ACHN (cell line): Measurements from ENCODE around the gene ETS1.

ENCODE experiments used
- DNase-seq: peaks from one replicate; pipeline ENCODE4 v3.0.0-alpha.2; 2015
- in situ Hi-C: cut with HindIII; loops from 2 replicates; pipeline ENCODE4 v1.10.0; 2017; ENCODE audit warnings: low sequenced_read_pairs, low pct_ligation_motif_present, low pct_unique_long_range_greater_than_20kb

ETS1 gene

GRCh38 chr11:128587415-128587814 lies at the start of gene ETS1:
Gene ETS1 (minus strand): TSS chr11:128587558. CDS start chr11:128573130, 14,428 bp downstream.
- in situ Hi-C loops: no loop called here
- DNase-seq: no peak

GRCh38 chr11:128634395-128634794 lies 47.0 kb upstream of the ETS1 start:
- in situ Hi-C loops: loop anchor here (25.0 kb wide), 1 partner anchor 472 kb away; no protein-coding TSS in a partner anchor
- DNase-seq: no peak

GRCh38 chr11:128633384-128633965 lies 46.1 kb upstream of the ETS1 start:
- in situ Hi-C loops: loop anchor here (25.0 kb wide), 1 partner anchor 471 kb away; no protein-coding TSS in a partner anchor
- no peak for DNase-seq

- in situ Hi-C loops: loop anchor here (25.0 kb wide), 1 partner anchor 470 kb away; no protein-coding TSS in a partner anchor
- DNase-seq: peak; percentile 51
Measured at GRCh38 chr11:128632141-128632791, 44.9 kb upstream of the ETS1 start.

GRCh38 chr11:128630367-128631230 lies 43.2 kb upstream of the ETS1 start:
- in situ Hi-C loops: loop anchor here (25.0 kb wide), 1 partner anchor 468 kb away; no protein-coding TSS in a partner anchor
- peak; percentile 69 for DNase-seq

GRCh38 chr11:128629516-128630106 lies 42.3 kb upstream of the ETS1 start:
- no peak for DNase-seq
- in situ Hi-C loops: loop anchor here (25.0 kb wide), 1 partner anchor 467 kb away; no protein-coding TSS in a partner anchor

- DNase-seq: no peak
- in situ Hi-C loops: loop anchor here (25.0 kb wide), 1 partner anchor 466 kb away; no protein-coding TSS in a partner anchor
Measured at GRCh38 chr11:128628686-128629085, 41.3 kb upstream of the ETS1 start.

- DNase-seq: no peak
- in situ Hi-C loops: loop anchor here (25.0 kb wide), 1 partner anchor 466 kb away; no protein-coding TSS in a partner anchor
Measured at GRCh38 chr11:128628325-128628673, 40.9 kb upstream of the ETS1 start.

GRCh38 chr11:128627666-128628324 lies 40.4 kb upstream of the ETS1 start:
- no peak for DNase-seq
- in situ Hi-C loops: loop anchor here (25.0 kb wide), 1 partner anchor 465 kb away; no protein-coding TSS in a partner anchor

- in situ Hi-C loops: loop anchor here (25.0 kb wide), 1 partner anchor 465 kb away; no protein-coding TSS in a partner anchor
Measured at GRCh38 chr11:128626913-128627665, 39.7 kb upstream of the ETS1 start.

GRCh38 chr11:128625746-128626145 lies 38.4 kb upstream of the ETS1 start:
- in situ Hi-C loops: loop anchor here (25.0 kb wide), 1 partner anchor 463 kb away; no protein-coding TSS in a partner anchor
- DNase-seq: no peak

More at GRCh38 chr11:128626913-128627665, 39.7 kb upstream of the ETS1 start:
- no peak for DNase-seq

- in situ Hi-C loops: loop anchor here (25.0 kb wide), 1 partner anchor 463 kb away; no protein-coding TSS in a partner anchor
- DNase-seq: no peak
Measured at GRCh38 chr11:128625326-128625725, 38.0 kb upstream of the ETS1 start.

GRCh38 chr11:128624269-128625175 lies 37.2 kb upstream of the ETS1 start:
- in situ Hi-C loops: loop anchor here (25.0 kb wide), 1 partner anchor 462 kb away; no protein-coding TSS in a partner anchor

GRCh38 chr11:128623091-128623490 lies 35.7 kb upstream of the ETS1 start:
- in situ Hi-C loops: no loop called here
- DNase-seq: no peak

More at GRCh38 chr11:128624269-128625175, 37.2 kb upstream of the ETS1 start:
- DNase-seq: no peak

GRCh38 chr11:128621601-128622501 lies 34.5 kb upstream of the ETS1 start:
- in situ Hi-C loops: no loop called here
- no peak for DNase-seq
